IMR-90 (cell line): ENCODE results near the gene ERCC1.

Experiments used
- BHLHE40 ChIP-seq: fragments of 150-350 bp; IDR thresholded peaks from 2 replicates; pipeline ENCODE4 v1.6.1; 2016; ENCODE audit warnings: mild to moderate bottlenecking, low read depth, low read length
- CEBPB ChIP-seq: IDR thresholded peaks from 2 replicates; pipeline ENCODE4 v1.6.1; 2012; ENCODE audit warnings: low read depth, low read length, improper control_type of control experiment
- CHD1 ChIP-seq: IDR thresholded peaks from 2 replicates; pipeline ENCODE4 v1.6.1; 2012; ENCODE audit warnings: low read depth, low read length, improper control_type of control experiment
- MAFK ChIP-seq: IDR thresholded peaks from 2 replicates; pipeline ENCODE4 v1.6.1; 2012; ENCODE audit warnings: low read depth, low read length, improper control_type of control experiment
- NFE2L2 ChIP-seq: fragments of 150-350 bp; IDR thresholded peaks from 2 replicates; pipeline ENCODE4 v1.6.1; 2016; ENCODE audit warnings: low read depth, mild to moderate bottlenecking, low read length
- POLR2A ChIP-seq: IDR thresholded peaks from 2 replicates; pipeline ENCODE4 v1.6.1; 2012; ENCODE audit warnings: mild to moderate bottlenecking, low read depth, low read length
- RAD21 ChIP-seq: IDR thresholded peaks from 2 replicates; pipeline ENCODE4 v1.6.1; 2012; ENCODE audit warnings: low read length, improper control_type of control experiment
- RCOR1 ChIP-seq: IDR thresholded peaks from 2 replicates; pipeline ENCODE4 v1.6.1; 2012; ENCODE audit warnings: mild to moderate bottlenecking, low read length, improper control_type of control experiment; ENCODE audit not compliant: insufficient replicate concordance
- SMC3 ChIP-seq: fragments of 150-350 bp; IDR thresholded peaks from 2 replicates; pipeline ENCODE4 v1.6.1; 2016; ENCODE audit warnings: low read depth, mild to moderate bottlenecking, antibody characterized with exemption, low read length, moderate library complexity
- TF ChIP-seq, protein P1 (sequence below): fragments of 150-350 bp; IDR thresholded peaks from 2 replicates; pipeline ENCODE4 v1.6.1; 2017; ENCODE audit warnings: mild to moderate bottlenecking, antibody characterized with exemption, low read length, low read depth
- TF ChIP-seq, protein P2 (sequence below): conservative IDR thresholded peaks from 2 replicates; pipeline ENCODE4 v1.5.1; 2012; ENCODE audit warnings: mild to moderate bottlenecking, low read depth, low read length, improper control_type of control experiment

DNA sequence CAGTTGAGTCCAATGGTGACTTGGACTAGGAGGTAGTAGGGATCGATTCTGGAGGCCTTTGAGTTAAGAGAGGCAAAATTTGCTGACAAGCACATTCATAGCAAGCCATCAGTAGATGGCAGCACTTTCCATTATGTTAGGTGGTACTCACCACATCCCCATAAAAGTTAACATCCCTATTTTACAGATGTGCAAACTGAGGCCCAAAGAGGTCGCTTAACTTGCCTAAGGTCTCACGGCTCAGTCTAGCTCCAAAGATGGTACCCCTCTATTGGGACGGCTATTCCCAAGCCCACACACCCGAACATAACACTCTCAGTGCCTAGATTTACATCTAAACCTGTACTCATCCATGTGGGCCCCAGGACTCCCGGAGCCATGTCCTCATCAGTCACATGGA, 22.6 kb upstream of the ERCC1 start:
- TF ChIP-seq POLR2A (no peak), CHD1 (no peak), SMC3 (peak; percentile 16; the same call in 1 of the 2 replicates), BHLHE40 (no peak), MAFK (peak; percentile 97), CEBPB (no peak), NFE2L2 (no peak), RAD21 (peak; percentile 47), RCOR1 (peak; percentile 96)
- TF ChIP-seq, protein P1, sequence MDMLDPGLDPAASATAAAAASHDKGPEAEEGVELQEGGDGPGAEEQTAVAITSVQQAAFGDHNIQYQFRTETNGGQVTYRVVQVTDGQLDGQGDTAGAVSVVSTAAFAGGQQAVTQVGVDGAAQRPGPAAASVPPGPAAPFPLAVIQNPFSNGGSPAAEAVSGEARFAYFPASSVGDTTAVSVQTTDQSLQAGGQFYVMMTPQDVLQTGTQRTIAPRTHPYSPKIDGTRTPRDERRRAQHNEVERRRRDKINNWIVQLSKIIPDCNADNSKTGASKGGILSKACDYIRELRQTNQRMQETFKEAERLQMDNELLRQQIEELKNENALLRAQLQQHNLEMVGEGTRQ: no peak
- TF ChIP-seq, protein P2, sequence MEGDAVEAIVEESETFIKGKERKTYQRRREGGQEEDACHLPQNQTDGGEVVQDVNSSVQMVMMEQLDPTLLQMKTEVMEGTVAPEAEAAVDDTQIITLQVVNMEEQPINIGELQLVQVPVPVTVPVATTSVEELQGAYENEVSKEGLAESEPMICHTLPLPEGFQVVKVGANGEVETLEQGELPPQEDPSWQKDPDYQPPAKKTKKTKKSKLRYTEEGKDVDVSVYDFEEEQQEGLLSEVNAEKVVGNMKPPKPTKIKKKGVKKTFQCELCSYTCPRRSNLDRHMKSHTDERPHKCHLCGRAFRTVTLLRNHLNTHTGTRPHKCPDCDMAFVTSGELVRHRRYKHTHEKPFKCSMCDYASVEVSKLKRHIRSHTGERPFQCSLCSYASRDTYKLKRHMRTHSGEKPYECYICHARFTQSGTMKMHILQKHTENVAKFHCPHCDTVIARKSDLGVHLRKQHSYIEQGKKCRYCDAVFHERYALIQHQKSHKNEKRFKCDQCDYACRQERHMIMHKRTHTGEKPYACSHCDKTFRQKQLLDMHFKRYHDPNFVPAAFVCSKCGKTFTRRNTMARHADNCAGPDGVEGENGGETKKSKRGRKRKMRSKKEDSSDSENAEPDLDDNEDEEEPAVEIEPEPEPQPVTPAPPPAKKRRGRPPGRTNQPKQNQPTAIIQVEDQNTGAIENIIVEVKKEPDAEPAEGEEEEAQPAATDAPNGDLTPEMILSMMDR: peak; percentile 54
